ENCODE results near the gene CLDN1. TPM values are rescaled to one million over a fixed set of nuclear protein-coding genes. Genes with fewer than 3 reads are reported as not detected.
A peak's percentile ranks its signal among the peaks of the same experiment; 100 is the strongest.

CLDN1 gene
- total and polyA plus RNA-seq, 8 donors = 20.6 to 107 (median 29.5) TPM

DNA sequence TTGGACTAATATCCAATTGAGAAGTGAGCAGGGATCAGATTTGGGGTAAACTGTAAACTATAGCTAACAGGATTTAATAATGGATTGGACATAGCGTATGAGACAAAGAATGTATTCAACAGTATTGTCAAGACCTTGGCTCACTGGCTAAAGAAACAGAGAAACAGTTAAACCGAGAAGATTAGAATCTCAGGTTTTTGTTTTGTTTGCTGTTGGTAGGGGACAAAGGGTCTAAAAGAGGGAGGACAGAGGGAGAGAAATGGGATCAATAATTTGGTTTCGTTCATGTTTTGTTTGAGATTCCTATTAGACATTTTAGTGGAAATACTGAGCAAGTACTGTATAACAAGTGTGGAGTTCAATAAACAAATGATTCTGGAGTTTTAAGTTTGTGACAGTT, 28.6 kb downstream of the CLDN1 start:
- H3K9me3 ChIP-seq = no peaks in the 10 kb centered on the region
- H3K4me3 ChIP-seq = no peak overlapping the region
- TF ChIP-seq, protein P1, sequence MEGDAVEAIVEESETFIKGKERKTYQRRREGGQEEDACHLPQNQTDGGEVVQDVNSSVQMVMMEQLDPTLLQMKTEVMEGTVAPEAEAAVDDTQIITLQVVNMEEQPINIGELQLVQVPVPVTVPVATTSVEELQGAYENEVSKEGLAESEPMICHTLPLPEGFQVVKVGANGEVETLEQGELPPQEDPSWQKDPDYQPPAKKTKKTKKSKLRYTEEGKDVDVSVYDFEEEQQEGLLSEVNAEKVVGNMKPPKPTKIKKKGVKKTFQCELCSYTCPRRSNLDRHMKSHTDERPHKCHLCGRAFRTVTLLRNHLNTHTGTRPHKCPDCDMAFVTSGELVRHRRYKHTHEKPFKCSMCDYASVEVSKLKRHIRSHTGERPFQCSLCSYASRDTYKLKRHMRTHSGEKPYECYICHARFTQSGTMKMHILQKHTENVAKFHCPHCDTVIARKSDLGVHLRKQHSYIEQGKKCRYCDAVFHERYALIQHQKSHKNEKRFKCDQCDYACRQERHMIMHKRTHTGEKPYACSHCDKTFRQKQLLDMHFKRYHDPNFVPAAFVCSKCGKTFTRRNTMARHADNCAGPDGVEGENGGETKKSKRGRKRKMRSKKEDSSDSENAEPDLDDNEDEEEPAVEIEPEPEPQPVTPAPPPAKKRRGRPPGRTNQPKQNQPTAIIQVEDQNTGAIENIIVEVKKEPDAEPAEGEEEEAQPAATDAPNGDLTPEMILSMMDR (IDR thresholded peaks at IDR 0.05) = no peak
- H3K4me1 ChIP-seq = peaks cover 0 to 7% (median 0%) of the 10 kb centered on the region in 3 donors
- FAIRE-seq (no peak), DNase-seq (no peak), ATAC-seq (peak; percentile 22 to 70 (median 37))
- no peaks in the 10 kb centered on the region for H3K27me3 ChIP-seq
- no peaks in the 10 kb centered on the region for H3K36me3 ChIP-seq
- intact Hi-C loops (cut with DNase I) = no loop called here
- H3K27ac ChIP-seq = peak overlapping the region in 2 of 4 donors; percentile 1 to 55
- 48 to 57% methylated on average over 3 of the region's 3 CpGs for WGBS, 2 donors

DNA sequence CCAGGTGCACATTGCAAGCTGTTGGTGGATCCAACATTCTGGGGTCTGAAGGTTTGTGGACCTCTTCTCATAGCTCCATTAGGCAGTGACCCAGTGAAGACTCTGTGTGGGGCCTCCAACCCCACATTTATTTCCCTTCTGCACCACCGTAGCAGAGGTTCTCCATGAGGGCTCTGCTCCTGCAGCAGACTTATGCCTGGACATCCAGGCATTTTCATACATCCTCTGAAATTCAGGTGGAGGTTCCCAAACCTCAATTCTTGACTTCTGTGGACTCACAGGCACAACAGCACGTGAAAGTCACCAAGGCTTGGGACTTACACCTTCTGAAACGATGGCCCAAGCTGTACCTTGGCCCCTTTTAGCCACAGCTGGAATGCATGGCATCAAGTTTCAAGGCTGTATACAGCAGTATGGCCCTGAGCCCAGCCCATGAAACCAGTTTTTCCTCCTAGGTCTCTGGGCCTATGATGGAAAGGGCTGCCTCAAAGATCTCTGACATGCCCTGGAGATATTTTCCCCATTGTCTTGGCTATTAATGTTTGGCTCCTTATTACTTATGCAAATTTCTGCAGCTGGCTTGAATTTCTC, 30.2 kb downstream of the CLDN1 start:
- H3K27ac ChIP-seq = no peak overlapping the region
- no peaks in the 10 kb centered on the region for H3K9me3 ChIP-seq
- no peak for DNase-seq
- H3K36me3 ChIP-seq = no peaks in the 10 kb centered on the region
- peaks cover 0 to 7% (median 0%) of the 10 kb centered on the region in 3 donors for H3K4me1 ChIP-seq
- TF ChIP-seq, protein P1 (IDR thresholded peaks at IDR 0.05) = no peak
- intact Hi-C loops (cut with DNase I) = no loop called here
- no peaks in the 10 kb centered on the region for H3K27me3 ChIP-seq
- H3K4me3 ChIP-seq = no peak overlapping the region
- ATAC-seq = no peak
- 66 to 72% methylated on average over 3 of the region's 3 CpGs for WGBS, 2 donors
- no peak for FAIRE-seq

DNA sequence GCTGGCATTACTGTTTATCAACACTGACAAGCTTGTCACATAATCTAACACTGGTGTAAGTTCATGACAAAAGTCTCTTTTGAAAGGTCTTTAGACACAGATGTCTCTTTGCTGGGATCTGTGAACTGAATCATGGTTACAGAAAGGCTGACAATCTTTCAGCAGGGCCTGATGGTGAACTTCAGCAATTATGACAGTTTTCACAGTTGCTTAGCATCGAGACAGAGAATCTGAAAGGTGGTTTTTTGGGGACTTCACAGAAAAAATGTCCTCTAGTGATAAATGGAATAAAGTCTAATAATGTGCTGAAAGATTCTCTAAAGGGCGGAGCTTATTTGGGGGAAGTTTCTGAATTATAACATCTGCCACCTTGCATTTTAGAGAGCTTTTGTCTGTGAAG, 32.3 kb downstream of the CLDN1 start:
- 67 to 95% methylated on average over 2 of the region's 2 CpGs for WGBS, 2 donors
- H3K27ac ChIP-seq = no peak overlapping the region

DNA sequence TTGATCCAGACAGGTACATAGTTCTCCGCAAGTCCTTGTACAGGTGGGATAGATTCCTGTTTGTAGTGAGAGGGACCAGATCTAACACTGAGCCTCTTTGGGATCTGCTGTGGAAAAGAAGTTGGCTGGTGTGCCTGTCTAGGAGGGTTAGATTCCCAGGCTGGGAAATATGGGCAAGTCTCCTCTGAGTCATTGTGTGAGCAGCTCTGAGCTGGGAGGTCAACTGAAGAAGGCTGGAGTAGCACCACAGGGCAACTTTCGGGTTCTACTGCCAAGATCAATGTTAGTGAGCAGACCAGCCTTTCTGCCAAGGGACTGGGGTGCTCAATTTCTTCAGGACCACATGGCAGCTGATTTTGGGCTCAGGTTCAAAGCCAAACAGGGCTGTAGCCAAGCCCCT, 33.4 kb downstream of the CLDN1 start:
- peak in 2 of 4 donors; percentile 25 to 37 for ATAC-seq
- no peak overlapping the region for H3K4me3 ChIP-seq
- TF ChIP-seq, protein P1 (IDR thresholded peaks at IDR 0.05) = no peak
- H3K36me3 ChIP-seq = no peaks in the 10 kb centered on the region
- DNase-seq = no peak
- intact Hi-C loops (cut with DNase I) = no loop called here
- H3K27ac ChIP-seq = no peak overlapping the region
- H3K4me1 ChIP-seq = no peaks in the 10 kb centered on the region
- H3K9me3 ChIP-seq = no peaks in the 10 kb centered on the region
- no peaks in the 10 kb centered on the region for H3K27me3 ChIP-seq
- no peak for FAIRE-seq
- WGBS, 2 donors = 82 to 90% methylated on average over 2 of the region's 2 CpGs

More for the DNA sequence above, 32.3 kb downstream of the CLDN1 start:
- no peak for ATAC-seq
- H3K4me3 ChIP-seq = no peak overlapping the region
- no peaks in the 10 kb centered on the region for H3K36me3 ChIP-seq
- H3K4me1 ChIP-seq = peaks cover 0 to 7% (median 0%) of the 10 kb centered on the region in 3 donors
- intact Hi-C loops (cut with DNase I) = no loop called here
- no peaks in the 10 kb centered on the region for H3K27me3 ChIP-seq
- H3K9me3 ChIP-seq = no peaks in the 10 kb centered on the region
- no peak for FAIRE-seq
- no peak for DNase-seq
- TF ChIP-seq, protein P1 (IDR thresholded peaks at IDR 0.05) = no peak

DNA sequence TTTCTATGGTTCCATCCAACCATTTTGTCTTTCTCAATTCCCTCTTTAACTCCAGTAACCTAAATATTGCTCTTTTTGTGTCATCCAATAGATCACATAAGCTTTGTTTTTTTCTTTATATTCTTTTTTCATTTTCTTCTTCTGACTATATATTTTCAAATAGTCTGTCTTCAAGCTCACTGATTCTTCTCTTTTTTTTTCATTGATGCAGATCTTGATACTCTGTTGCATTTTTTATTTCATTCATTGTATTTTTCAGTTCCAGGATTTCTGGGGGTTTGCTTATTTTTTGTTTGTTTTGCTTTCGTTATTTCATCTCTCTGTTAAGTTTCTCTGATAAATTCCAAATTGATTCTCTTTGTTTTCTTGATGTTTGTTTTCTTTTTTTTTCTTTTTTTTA, 36.2 kb downstream of the CLDN1 start:
- Histone ChIP-seq H3K36me3 (no peaks in the 10 kb centered on the region), H3K9me3 (no peaks in the 10 kb centered on the region), H3K4me3 (no peak overlapping the region), H3K27me3 (no peaks in the 10 kb centered on the region), H3K27ac (no peak overlapping the region), H3K4me1 (peaks cover 0 to 10% (median 7%) of the 10 kb centered on the region in 3 donors)
- peak; percentile 37 for FAIRE-seq
- WGBS, 2 donors = 66 to 90% methylated on average over 1 of the region's 1 CpG
- TF ChIP-seq, protein P1 (IDR thresholded peaks at IDR 0.05) = no peak
- no peak for ATAC-seq
- intact Hi-C loops (cut with DNase I) = no loop called here
- DNase-seq = no peak
